ENCODE data around the gene DNAJC12. TPM values are rescaled to one million over a fixed set of nuclear protein-coding genes. Genes with fewer than 3 reads are reported as not detected.
"Not testable (repeated sequence)": the region's sequence is repeated elsewhere in the genome, so short reads cannot be mapped to it uniquely, and the experiment has no call there.

The DNAJC12 gene
- total RNA-seq, 3 donors from 2014 or later = 0.96 to 49.8 (median 19.0) TPM

GRCh38 chr10:67836972-67837371 is 1.0 kb downstream of the DNAJC12 start:
- Histone ChIP-seq H3K36me3 (no peaks in the 10 kb centered on the region), H3K9me3 (peaks cover 0 to 3% of the 10 kb centered on the region in 2 donors), H3K27me3 (no peaks in the 10 kb centered on the region), H3K4me3 (peak overlapping the region in 1 of 3 donors; percentile 60), H3K4me1 (no peaks in the 10 kb centered on the region), H3K27ac (no peak overlapping the region)
- TF ChIP-seq POLR2AphosphoS5 (IDR thresholded peaks at IDR 0.05) (no peak), CTCF (IDR thresholded peaks at IDR 0.05) (no peak), POLR2A (IDR thresholded peaks at IDR 0.05) (no peak)
- intact Hi-C loops (cut with DNase I; ENCODE audit: low total_unique reads) = no loop called here
- no peak for DNase-seq (ENCODE audit: low spot score in 2 of 2)

GRCh38 chr10:67836488-67836887 is 1.5 kb downstream of the DNAJC12 start:
- no peaks in the 10 kb centered on the region for H3K4me1 ChIP-seq
- intact Hi-C loops (cut with DNase I; ENCODE audit: low total_unique reads) = no loop called here
- peak overlapping the region in 1 of 3 donors; percentile 36 for H3K4me3 ChIP-seq
- H3K36me3 ChIP-seq = no peaks in the 10 kb centered on the region
- TF ChIP-seq POLR2AphosphoS5 (IDR thresholded peaks at IDR 0.05) (no peak), POLR2A (IDR thresholded peaks at IDR 0.05) (no peak), CTCF (IDR thresholded peaks at IDR 0.05) (no peak)
- no peaks in the 10 kb centered on the region for H3K9me3 ChIP-seq
- H3K27me3 ChIP-seq = no peaks in the 10 kb centered on the region
- DNase-seq (ENCODE audit: low spot score in 2 of 2) = no peak
- H3K27ac ChIP-seq = no peak overlapping the region

GRCh38 chr10:67835541-67836394 is 2.2 kb downstream of the DNAJC12 start:
- intact Hi-C loops (cut with DNase I; ENCODE audit: low total_unique reads); H3K36me3 ChIP-seq; H3K9me3 ChIP-seq; DNase-seq (ENCODE audit: low spot score in 2 of 2); H3K4me1 ChIP-seq; H3K27me3 ChIP-seq; H3K27ac ChIP-seq: not testable (repeated sequence)
- H3K4me3 ChIP-seq = peak overlapping the region in 1 of 3 donors; percentile 36

- no peaks in the 10 kb centered on the region for H3K4me1 ChIP-seq
- TF ChIP-seq POLR2AphosphoS5 (IDR thresholded peaks at IDR 0.05) = no peak
- no peak for TF ChIP-seq POLR2A (IDR thresholded peaks at IDR 0.05)
- no peak for TF ChIP-seq CTCF (IDR thresholded peaks at IDR 0.05)
- H3K27ac ChIP-seq = no peak overlapping the region
- H3K36me3 ChIP-seq = no peaks in the 10 kb centered on the region
- H3K27me3 ChIP-seq = no peaks in the 10 kb centered on the region
- intact Hi-C loops (cut with DNase I; ENCODE audit: low total_unique reads) = no loop called here
- no peak overlapping the region for H3K4me3 ChIP-seq
- no peaks in the 10 kb centered on the region for H3K9me3 ChIP-seq
- no peak for DNase-seq (ENCODE audit: low spot score in 2 of 2)
Observed at GRCh38 chr10:67834375-67834774, 3.6 kb downstream of the DNAJC12 start.

GRCh38 chr10:67827811-67828210 is 10.2 kb downstream of the DNAJC12 start:
- Histone ChIP-seq H3K9me3 (no peaks in the 10 kb centered on the region), H3K4me1 (no peaks in the 10 kb centered on the region), H3K27me3 (no peaks in the 10 kb centered on the region), H3K4me3 (no peak overlapping the region), H3K36me3 (no peaks in the 10 kb centered on the region), H3K27ac (no peak overlapping the region)
- TF ChIP-seq POLR2AphosphoS5 (IDR thresholded peaks at IDR 0.05) (no peak), POLR2A (IDR thresholded peaks at IDR 0.05) (no peak), CTCF (IDR thresholded peaks at IDR 0.05) (no peak)
- intact Hi-C loops (cut with DNase I; ENCODE audit: low total_unique reads) = no loop called here
- DNase-seq (ENCODE audit: low spot score in 2 of 2) = no peak
